GM13977 (cell line): ENCODE measurements around the gene PATL2.
"Not testable (repeated sequence)": the region's sequence is repeated elsewhere in the genome, so short reads cannot be mapped to it uniquely, and the experiment has no call there.

Experiments used
- DNase-seq: peaks from one replicate; pipeline ENCODE4 v3.0.0; 2012; ENCODE audit warnings: low spot score
- in situ Hi-C: fragments of 300-500 bp; cut with MboI; formaldehyde crosslinking; loops from one replicate; pipeline ENCODE4 v1.12.0; 2022; ENCODE audit warnings: low sequenced_read_pairs, low pct_unique_long_range_greater_than_20kb, mixed read lengths, inconsistent platforms; ENCODE audit not compliant: unreplicated experiment
- TF ChIP-seq, protein P1 (sequence below): IDR thresholded peaks from 2 replicates; pipeline ENCODE4 v1.5.1; 2012; ENCODE audit warnings: mild to moderate bottlenecking, control low read depth; ENCODE audit not compliant: insufficient read depth; ENCODE audit errors: extremely low read depth, missing control alignments

The PATL2 gene

DNA sequence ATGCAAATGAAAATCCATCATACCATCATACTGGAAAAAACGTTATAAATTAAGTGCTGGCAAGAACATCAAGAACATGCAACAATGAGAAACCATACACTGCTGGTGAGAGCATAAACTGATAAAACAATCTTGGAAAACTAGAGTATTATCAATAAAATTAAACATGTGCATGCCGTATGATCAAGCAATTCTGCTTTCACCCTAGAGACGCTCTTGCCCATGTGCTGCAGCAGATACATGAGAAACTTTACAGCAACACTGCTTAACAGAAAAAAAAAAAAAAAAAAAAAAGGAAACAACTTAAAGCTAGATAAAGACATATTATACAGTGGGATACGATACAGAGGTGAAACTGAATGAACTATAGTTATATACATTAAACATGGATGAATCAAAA is 69.5 kb downstream of the PATL2 start:
- TF ChIP-seq, protein P1, sequence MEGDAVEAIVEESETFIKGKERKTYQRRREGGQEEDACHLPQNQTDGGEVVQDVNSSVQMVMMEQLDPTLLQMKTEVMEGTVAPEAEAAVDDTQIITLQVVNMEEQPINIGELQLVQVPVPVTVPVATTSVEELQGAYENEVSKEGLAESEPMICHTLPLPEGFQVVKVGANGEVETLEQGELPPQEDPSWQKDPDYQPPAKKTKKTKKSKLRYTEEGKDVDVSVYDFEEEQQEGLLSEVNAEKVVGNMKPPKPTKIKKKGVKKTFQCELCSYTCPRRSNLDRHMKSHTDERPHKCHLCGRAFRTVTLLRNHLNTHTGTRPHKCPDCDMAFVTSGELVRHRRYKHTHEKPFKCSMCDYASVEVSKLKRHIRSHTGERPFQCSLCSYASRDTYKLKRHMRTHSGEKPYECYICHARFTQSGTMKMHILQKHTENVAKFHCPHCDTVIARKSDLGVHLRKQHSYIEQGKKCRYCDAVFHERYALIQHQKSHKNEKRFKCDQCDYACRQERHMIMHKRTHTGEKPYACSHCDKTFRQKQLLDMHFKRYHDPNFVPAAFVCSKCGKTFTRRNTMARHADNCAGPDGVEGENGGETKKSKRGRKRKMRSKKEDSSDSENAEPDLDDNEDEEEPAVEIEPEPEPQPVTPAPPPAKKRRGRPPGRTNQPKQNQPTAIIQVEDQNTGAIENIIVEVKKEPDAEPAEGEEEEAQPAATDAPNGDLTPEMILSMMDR, result no peak
- in situ Hi-C loops, result no loop called here
- no peak for DNase-seq

DNA sequence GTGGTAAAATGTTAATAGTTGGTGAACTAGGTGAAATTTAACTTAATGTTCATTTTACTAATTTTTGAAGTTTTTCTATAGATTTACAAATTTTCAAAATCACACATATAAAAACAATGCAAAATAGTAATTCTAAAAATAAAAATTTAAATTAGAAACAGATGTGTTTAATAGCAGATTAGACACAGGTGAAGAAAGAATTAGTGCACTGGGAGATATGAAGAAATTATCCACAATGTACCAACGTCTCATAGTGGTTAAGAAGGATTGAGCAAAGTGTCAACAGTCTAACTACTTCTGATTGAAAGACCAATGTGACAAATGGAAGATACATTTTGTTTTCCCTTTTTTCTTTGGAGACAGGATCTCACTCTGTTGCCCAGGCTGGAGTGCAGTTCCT is 74.1 kb downstream of the PATL2 start:
- TF ChIP-seq, protein P1, result no peak
- no peak for DNase-seq
- in situ Hi-C loops, result no loop called here

DNA sequence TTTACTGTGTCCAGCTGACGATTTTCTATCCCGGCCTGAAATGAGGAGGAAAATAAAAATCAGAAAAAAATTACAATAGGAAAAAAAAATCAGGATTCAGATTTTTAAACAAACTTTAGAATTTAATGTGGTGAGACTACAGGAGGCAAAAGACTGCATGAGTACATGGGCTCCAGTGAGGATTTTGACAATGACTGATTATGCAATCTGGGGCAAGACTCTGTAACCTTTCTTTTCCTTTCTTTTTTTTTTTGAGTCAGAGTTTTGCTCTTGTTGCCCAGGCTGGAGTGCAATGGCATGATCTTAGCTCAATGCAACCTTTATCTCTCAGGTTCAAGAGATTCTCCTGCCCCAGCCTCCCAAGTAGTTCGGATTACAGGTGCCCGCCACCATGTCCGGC is 77.5 kb downstream of the PATL2 start:
- in situ Hi-C loops, result no loop called here
- TF ChIP-seq, protein P1, result no peak
- DNase-seq, result no peak

DNA sequence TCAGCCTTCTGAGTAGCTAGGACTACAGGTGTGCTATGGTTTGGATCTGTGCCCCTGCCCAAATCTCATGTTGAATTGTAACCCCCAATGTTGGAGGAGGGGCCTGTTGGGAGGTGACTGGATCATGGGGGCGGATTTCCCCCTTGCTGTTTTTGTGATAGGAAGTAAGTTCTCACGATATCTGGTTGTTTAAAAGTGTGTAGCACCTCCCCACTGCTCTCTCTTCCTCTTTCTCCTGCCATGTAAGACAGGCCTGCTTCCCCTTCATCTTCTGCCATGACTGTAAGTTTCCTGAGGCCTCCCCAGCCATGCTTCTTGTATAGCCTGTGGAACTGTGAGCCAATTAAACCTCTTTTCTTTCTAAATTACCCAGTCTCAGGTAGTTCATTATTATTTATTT is 85.8 kb downstream of the PATL2 start:
- DNase-seq, in situ Hi-C loops: not testable (repeated sequence)

DNA sequence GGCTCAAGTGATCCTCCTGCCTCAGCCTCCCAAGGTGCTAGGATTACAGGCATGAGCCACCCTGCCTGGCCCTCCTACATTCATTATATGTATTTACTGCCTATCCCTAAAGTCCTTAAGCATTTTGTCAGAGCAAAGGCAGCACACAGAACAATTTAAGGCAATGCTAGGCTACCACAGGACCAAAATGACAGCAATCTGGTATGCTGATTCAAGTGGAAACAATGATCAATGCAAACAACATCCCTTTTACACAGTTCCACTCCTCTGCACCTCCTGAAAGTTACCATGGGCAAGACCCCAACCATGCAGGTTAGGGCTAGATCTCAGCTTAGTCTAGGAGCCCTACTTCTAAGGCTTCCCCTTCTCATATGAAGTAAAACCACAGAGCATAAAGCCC is 87.9 kb downstream of the PATL2 start:
- DNase-seq, result no peak
- in situ Hi-C loops, result no loop called here
- TF ChIP-seq, protein P1, result no peak

DNA sequence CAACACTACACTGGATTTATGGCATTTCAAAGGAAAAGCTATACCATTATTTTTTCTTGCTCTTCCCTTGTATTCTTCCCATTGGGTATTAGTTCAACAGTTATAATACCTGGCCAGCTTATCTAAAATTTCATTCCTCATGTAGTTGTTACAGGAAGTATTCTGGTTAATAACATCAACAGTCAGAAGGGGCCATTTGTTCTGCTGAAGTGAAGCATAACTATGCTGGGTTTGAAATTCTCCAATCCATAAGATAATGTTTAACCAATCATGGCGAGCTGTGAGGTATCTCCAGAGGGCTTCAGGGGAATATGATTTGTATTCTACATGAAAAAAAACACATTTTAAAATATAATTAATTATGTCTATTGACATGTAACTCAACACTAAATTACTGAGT is 91.0 kb downstream of the PATL2 start:
- TF ChIP-seq, protein P1, result no peak
- in situ Hi-C loops, result no loop called here
- no peak for DNase-seq

DNA sequence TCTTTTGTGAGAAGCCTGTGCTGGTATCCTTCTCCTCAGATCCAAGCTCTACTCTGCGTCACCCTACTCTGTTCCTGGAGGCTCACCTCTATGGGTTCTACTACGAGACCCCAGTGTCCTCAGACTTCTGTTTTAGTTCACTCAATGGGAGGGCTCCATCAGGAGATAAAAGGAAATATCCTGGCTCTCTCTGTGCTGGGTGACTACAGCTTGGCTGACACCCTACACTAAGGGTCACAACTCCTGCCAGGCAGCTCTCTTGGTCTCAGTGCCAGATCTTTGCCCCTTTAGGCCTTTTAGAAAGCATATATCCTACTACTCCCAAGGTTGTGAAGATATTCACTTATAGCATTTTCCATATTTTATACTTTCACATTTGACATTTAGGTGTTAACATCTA is 94.1 kb downstream of the PATL2 start:
- TF ChIP-seq, protein P1, result no peak
- DNase-seq, result no peak
- in situ Hi-C loops, result no loop called here
